ENCODE results near the gene ADARB2.

ADARB2 gene

GRCh38 chr10:1153251-1153763 is 584.0 kb downstream of the ADARB2 start:
- no peak for DNase-seq (ENCODE audit: low read depth)
- TF ChIP-seq, protein P1, sequence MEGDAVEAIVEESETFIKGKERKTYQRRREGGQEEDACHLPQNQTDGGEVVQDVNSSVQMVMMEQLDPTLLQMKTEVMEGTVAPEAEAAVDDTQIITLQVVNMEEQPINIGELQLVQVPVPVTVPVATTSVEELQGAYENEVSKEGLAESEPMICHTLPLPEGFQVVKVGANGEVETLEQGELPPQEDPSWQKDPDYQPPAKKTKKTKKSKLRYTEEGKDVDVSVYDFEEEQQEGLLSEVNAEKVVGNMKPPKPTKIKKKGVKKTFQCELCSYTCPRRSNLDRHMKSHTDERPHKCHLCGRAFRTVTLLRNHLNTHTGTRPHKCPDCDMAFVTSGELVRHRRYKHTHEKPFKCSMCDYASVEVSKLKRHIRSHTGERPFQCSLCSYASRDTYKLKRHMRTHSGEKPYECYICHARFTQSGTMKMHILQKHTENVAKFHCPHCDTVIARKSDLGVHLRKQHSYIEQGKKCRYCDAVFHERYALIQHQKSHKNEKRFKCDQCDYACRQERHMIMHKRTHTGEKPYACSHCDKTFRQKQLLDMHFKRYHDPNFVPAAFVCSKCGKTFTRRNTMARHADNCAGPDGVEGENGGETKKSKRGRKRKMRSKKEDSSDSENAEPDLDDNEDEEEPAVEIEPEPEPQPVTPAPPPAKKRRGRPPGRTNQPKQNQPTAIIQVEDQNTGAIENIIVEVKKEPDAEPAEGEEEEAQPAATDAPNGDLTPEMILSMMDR (IDR thresholded peaks at IDR 0.05; ENCODE audit: low read depth, low read length, missing control alignments), result no peak
- no peak overlapping the region for H3K4me3 ChIP-seq (ENCODE audit: low read depth, low read length)

DNA sequence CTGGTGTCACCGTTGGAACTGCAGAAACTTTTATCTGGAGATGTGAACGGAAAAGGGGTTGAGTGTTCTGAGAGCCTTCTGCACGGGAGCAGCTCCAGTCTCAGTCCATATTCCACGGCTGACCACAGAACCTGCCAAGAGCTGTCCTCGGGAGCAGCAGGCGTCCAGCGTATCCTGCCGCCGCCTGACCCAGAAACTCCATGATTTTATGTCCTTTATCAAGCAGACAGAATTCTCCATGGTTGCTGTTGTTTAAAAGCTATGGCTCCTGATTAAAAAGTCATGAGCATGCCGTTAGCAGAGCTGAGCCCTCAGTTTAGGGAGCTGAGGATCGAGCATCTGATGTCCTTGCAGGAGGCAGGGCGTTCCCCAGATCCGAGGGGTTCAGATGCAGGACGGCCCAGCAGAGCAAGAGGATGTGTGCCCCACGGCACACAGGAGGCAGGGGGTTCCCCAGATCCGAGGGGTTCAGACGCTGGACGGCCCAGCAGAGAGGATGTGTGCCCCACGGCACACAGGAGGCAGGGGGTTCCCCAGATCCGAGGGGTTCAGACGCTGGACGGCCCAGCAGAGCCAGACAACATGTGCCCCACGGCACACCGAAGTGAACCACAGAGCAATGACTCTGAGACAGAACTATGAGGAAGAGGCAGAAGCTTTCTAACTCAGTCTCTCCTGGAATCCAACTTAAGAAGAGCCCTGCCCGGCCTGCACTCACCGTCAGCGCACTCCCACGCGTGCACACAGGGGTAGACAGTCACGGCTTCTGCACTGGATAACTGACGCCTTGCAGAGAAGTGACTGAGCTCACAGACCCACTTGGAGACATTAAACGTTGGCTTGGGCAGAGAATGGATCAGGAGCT is 584.7 kb downstream of the ADARB2 start:
- DNase-seq (ENCODE audit: low read depth), result no peak

DNA sequence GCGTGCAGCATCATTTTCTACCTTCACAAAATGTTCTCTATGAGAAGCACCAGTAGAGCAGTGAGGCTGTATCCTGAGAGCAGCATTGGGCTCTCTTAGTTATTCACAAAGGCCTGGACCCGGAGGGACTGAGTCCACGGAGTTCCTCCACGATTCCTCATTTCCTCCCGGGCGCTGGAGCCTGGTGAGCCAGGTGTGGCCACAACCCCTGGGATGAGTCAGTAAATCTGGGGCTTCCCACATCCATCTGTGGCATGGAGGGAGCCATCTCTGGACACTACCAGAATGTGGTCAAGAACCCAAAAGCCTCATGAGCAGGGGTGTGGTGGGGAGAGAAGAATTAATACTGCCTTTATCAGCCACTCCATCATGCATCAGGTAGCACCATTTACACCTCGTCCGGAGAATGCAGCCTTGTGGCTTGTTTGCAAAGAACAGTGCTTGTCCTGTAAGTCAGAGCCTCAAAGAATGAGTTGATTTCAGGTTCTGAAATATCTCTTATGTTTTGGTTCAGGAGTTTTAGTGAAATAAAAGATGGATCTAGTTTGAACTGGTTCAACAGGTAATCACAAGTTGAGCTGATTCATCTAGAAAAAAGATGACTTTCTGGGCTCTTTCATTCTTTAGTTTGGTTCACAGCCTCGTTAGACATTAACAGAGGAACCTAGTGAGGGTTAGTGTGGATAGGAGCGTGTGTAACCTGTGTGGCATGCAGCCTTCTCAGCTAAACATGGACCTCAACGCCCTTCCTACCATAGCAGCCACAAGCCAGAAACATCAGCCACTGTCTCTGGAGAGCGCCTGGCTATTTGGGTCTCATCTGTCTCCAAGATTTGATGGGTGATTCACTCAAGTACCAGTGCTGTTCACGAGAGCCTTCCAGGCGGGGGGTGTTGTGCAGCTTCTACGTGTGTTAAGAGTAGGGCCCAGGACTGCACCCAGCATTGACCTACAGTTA is 586.0 kb downstream of the ADARB2 start:
- TF ChIP-seq, protein P1 (IDR thresholded peaks at IDR 0.05; ENCODE audit: low read depth, low read length, missing control alignments), result no peak
- DNase-seq (ENCODE audit: low read depth), result no peak
- no peak overlapping the region for H3K4me3 ChIP-seq (ENCODE audit: low read depth, low read length)

More for the DNA sequence above, 584.7 kb downstream of the ADARB2 start:
- TF ChIP-seq, protein P1 (IDR thresholded peaks at IDR 0.05; ENCODE audit: low read depth, low read length, missing control alignments), result no peak
- no peak overlapping the region for H3K4me3 ChIP-seq (ENCODE audit: low read depth, low read length)

DNA sequence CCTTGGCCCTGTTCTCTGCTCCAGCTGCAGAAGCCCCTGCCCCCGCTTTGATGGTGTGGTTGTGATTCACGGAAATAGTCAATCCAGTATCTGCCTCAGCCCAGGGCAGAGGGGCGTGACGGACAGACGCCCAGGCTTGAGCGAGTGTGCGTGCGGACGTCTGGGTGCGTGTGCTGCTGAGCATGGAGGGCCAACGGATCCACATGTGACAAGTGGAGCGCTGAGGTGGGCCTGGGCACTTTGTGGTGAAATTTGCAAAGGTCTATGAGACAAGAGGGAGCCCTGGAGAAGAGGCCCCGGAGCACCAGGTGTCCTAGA is 586.7 kb downstream of the ADARB2 start:
- TF ChIP-seq, protein P1 (IDR thresholded peaks at IDR 0.05; ENCODE audit: low read depth, low read length, missing control alignments), result no peak
- H3K4me3 ChIP-seq (ENCODE audit: low read depth, low read length), result no peak overlapping the region
- no peak for DNase-seq (ENCODE audit: low read depth)

GRCh38 chr10:1149793-1150637 is 587.3 kb downstream of the ADARB2 start:
- TF ChIP-seq, protein P1 (IDR thresholded peaks at IDR 0.05; ENCODE audit: low read depth, low read length, missing control alignments), result no peak
- no peak overlapping the region for H3K4me3 ChIP-seq (ENCODE audit: low read depth, low read length)
- no peak for DNase-seq (ENCODE audit: low read depth)

All from GM12864 (cell line).